Upper lobe of left lung (tissue), 4 donors: ENCODE data around the gene FOXP2.

Experiments used
- CTCF ChIP-seq, 6 experiments: fragments of 450-650 bp in 4 of 6; fragments of 200-600 bp in 2 of 6; sonication (generic) in 2 of 6; IDR thresholded peaks; one replicate each; pipeline ENCODE4 v1.5.1; 2016 to 2019; ENCODE audit warnings: antibody characterized with exemption in 6 of 6
- EP300 ChIP-seq, 4 donors: sonication (generic); formaldehyde crosslinking; IDR thresholded peaks; one replicate each; pipeline ENCODE4 v1.5.1; 2017; ENCODE audit warnings: antibody characterized with exemption in 4 of 4, control low read depth in 2 of 4
- POLR2A ChIP-seq, 4 donors: fragments of 450-650 bp; IDR thresholded peaks; one replicate each; pipeline ENCODE4 v1.5.1; 2016 to 2017; ENCODE audit warnings: antibody characterized with exemption in 4 of 4, mild to moderate bottlenecking in 2 of 4
- POLR2AphosphoS5 ChIP-seq, 2 donors: sonication (generic); formaldehyde crosslinking; IDR thresholded peaks; one replicate each; pipeline ENCODE4 v1.5.1; 2017; ENCODE audit warnings: antibody characterized with exemption in 2 of 2

- no peak for TF ChIP-seq POLR2AphosphoS5 (IDR thresholded peaks at IDR 0.05)
- no peak for TF ChIP-seq CTCF (IDR thresholded peaks at IDR 0.05)
- no peak for TF ChIP-seq POLR2A (IDR thresholded peaks at IDR 0.05)
- TF ChIP-seq EP300 (IDR thresholded peaks at IDR 0.05) = no peak
Measured at GRCh38 chr7:114567416-114567815, 152.8 kb downstream of the FOXP2 start.
